H1 (cell line): Measurements from ENCODE around the gene S100PBP. TPM values are rescaled to one million over a fixed set of nuclear protein-coding genes. Genes with fewer than 3 reads are reported as not detected.
"Not testable (repeated sequence)": the region's sequence is repeated elsewhere in the genome, so short reads cannot be mapped to it uniquely, and the experiment has no call there.

Experiments
- CTCF ChIA-PET: fragments of 300-600 bp; sonication (Branson Sonifier 250); formaldehyde crosslinking; loops from one replicate; lab custom pipeline; 2021; ENCODE audit not compliant: partially characterized antibody; lab: Charles Lee
- POLR2A ChIA-PET: fragments of 300-600 bp; sonication (Branson Sonifier 250); formaldehyde crosslinking; loops from one replicate; lab custom pipeline; 2021; ENCODE audit warnings: inconsistent platforms; ENCODE audit not compliant: partially characterized antibody; lab: Charles Lee
- DNase-seq, 2 experiments: peaks; one replicate each; pipeline versions ENCODE4 v3.0.0 to v3.0.0-alpha.2; 2010 to 2022; ENCODE audit warnings: low spot score in 2 of 2, low read depth in 1 of 2, mixed read lengths in 1 of 2
- FAIRE-seq: peaks from 2 replicates; lab custom pipeline; 2011; peaks lifted over from hg19 to GRCh38; lab: Jason Lieb, UNC
- H2AFZ ChIP-seq: 2 replicates; pipeline ENCODE4 v1.8.1; 2012; ENCODE audit warnings: low read length, inconsistent platforms
- H2AK5ac ChIP-seq: 2 replicates; pipeline ENCODE4 v1.6.1; 2013; ENCODE audit warnings: low read depth, low read length
- H2BK120ac ChIP-seq: replicated peaks from 2 replicates; pipeline ENCODE3; 2013; ENCODE audit warnings: low read depth, low read length, inconsistent platforms
- H2BK12ac ChIP-seq: 2 replicates; pipeline ENCODE4 v1.6.1; 2013; ENCODE audit warnings: low read depth, low read length
- H2BK15ac ChIP-seq: 2 replicates; pipeline ENCODE4 v1.6.1; 2013; ENCODE audit warnings: low read length
- H2BK20ac ChIP-seq: 2 replicates; pipeline ENCODE4 v1.6.1; 2013; ENCODE audit warnings: low read length
- H2BK5ac ChIP-seq: 2 replicates; pipeline ENCODE4 v1.6.1; 2013; ENCODE audit warnings: low read depth, low read length
- H3K14ac ChIP-seq: 2 replicates; pipeline ENCODE4 v1.6.1; 2013; ENCODE audit warnings: inconsistent platforms; ENCODE audit not compliant: insufficient read length
- H3K18ac ChIP-seq: 2 replicates; pipeline ENCODE4 v1.6.1; 2013; ENCODE audit warnings: low read length; ENCODE audit errors: extremely low read depth
- H3K23ac ChIP-seq: 2 replicates; pipeline ENCODE4 v1.6.1; 2013; ENCODE audit warnings: inconsistent platforms; ENCODE audit not compliant: insufficient read length
- H3K23me2 ChIP-seq: 2 replicates; pipeline ENCODE4 v1.6.1; 2013; ENCODE audit warnings: low read depth, low read length
- H3K27ac ChIP-seq: 2 replicates; pipeline ENCODE4 v1.6.1; 2011; ENCODE audit warnings: low read depth, low read length, inconsistent platforms
- H3K27me3 ChIP-seq, 4 experiments: replicated peaks in 1 of 4; 1 replicate in 1 of 4; 2 replicates in 3 of 4; pipeline versions ENCODE4 v1.6.1 to v1.8.1; 2011 to 2013; ENCODE audit warnings: low read length in 3 of 4, mild to moderate bottlenecking in 3 of 4, inconsistent platforms in 2 of 4, mixed read lengths in 2 of 4, moderate library complexity in 1 of 4; ENCODE audit not compliant: control insufficient read depth in 3 of 4, insufficient read depth in 3 of 4; ENCODE audit errors: extremely low read depth in 1 of 4
- H3K36me3 ChIP-seq, 4 experiments: 2 replicates each; pipeline versions ENCODE4 v1.6.1 to v1.8.1; 2011 to 2013; ENCODE audit warnings: mild to moderate bottlenecking in 4 of 4, low read length in 3 of 4, moderate library complexity in 2 of 4, control low read depth in 1 of 4, inconsistent platforms in 1 of 4; ENCODE audit not compliant: insufficient read depth in 4 of 4, control insufficient read depth in 2 of 4
- H3K4ac ChIP-seq: replicated peaks from 2 replicates; pipeline ENCODE3; 2013; ENCODE audit warnings: low read length, low read depth, mixed read lengths, inconsistent platforms; ENCODE audit not compliant: insufficient read length
- H3K4me1 ChIP-seq, 4 experiments: replicated peaks in 1 of 4; 1 replicate in 1 of 4; 2 replicates in 3 of 4; pipeline versions ENCODE4 v1.6.1 to v1.8.1; 2011 to 2013; ENCODE audit warnings: low read length in 3 of 4, inconsistent platforms in 2 of 4, mixed read lengths in 1 of 4; ENCODE audit not compliant: insufficient read depth in 4 of 4, control insufficient read depth in 3 of 4
- H3K4me2 ChIP-seq, 2 experiments: 2 replicates each; pipeline versions ENCODE4 v1.6.1 to v1.8.1; 2011 to 2013; ENCODE audit warnings: low read depth in 2 of 2, low read length in 2 of 2, control low read depth in 1 of 2, inconsistent platforms in 1 of 2, mild to moderate bottlenecking in 1 of 2; ENCODE audit not compliant: insufficient read depth in 1 of 2
- H3K4me3 ChIP-seq, 4 experiments: fragments of 200-600, 300-600 bp in 1 of 4; sonication (generic), shearing (Covaris generic), sonication (Bioruptor Twin) in 1 of 4; 2 replicates each; pipeline versions ENCODE4 v1.5.1 to v1.8.1; 2011 to 2016; ENCODE audit warnings: low read length in 4 of 4, low read depth in 3 of 4, control low read depth in 2 of 4, inconsistent platforms in 2 of 4, mild to moderate bottlenecking in 2 of 4, mixed read lengths in 1 of 4, moderate library complexity in 1 of 4; ENCODE audit not compliant: insufficient read depth in 2 of 4; ENCODE audit errors: extremely low read depth in 1 of 4
- H3K56ac ChIP-seq: replicated peaks from 2 replicates; pipeline ENCODE3; 2013; ENCODE audit warnings: low read depth, mild to moderate bottlenecking, mixed read lengths, low read length, inconsistent platforms; ENCODE audit not compliant: insufficient read length
- H3K79me1 ChIP-seq: 2 replicates; pipeline ENCODE4 v1.6.1; 2013; ENCODE audit warnings: low read depth, low read length, control low read depth
- H3K79me2 ChIP-seq, 2 experiments: 2 replicates each; pipeline versions ENCODE4 v1.6.1 to v1.8.1; 2012 to 2013; ENCODE audit warnings: low read length in 2 of 2, mild to moderate bottlenecking in 2 of 2, inconsistent platforms in 1 of 2; ENCODE audit not compliant: insufficient read depth in 2 of 2, control insufficient read depth in 1 of 2
- H3K9ac ChIP-seq, 4 experiments: replicated peaks in 1 of 4; 1 replicate in 1 of 4; 2 replicates in 3 of 4; pipeline versions ENCODE4 v1.6.1 to v1.8.1; 2011 to 2013; ENCODE audit warnings: low read depth in 3 of 4, low read length in 3 of 4, control low read depth in 2 of 4, mild to moderate bottlenecking in 2 of 4, moderate library complexity in 2 of 4, inconsistent platforms in 1 of 4; ENCODE audit errors: extremely low read depth in 1 of 4
- H3K9me3 ChIP-seq, 2 experiments: 2 replicates each; pipeline versions ENCODE4 v1.6.1 to v1.8.1; 2012 to 2013; ENCODE audit warnings: mild to moderate bottlenecking in 2 of 2, moderate library complexity in 2 of 2, control low read depth in 1 of 2, inconsistent platforms in 1 of 2, low read depth in 1 of 2, low read length in 1 of 2, mixed read lengths in 1 of 2; ENCODE audit not compliant: insufficient read depth in 2 of 2
- H4K20me1 ChIP-seq, 2 experiments: replicated peaks in 1 of 2; 2 replicates each; pipeline versions ENCODE3 to v1.8.1; 2011 to 2013; ENCODE audit warnings: inconsistent platforms in 2 of 2, low read length in 2 of 2, mild to moderate bottlenecking in 1 of 2; ENCODE audit not compliant: insufficient read depth in 2 of 2, control insufficient read depth in 1 of 2
- H4K5ac ChIP-seq: 2 replicates; pipeline ENCODE4 v1.6.1; 2013; ENCODE audit warnings: low read length, low read depth, mixed read lengths, inconsistent platforms; ENCODE audit not compliant: insufficient read length
- H4K8ac ChIP-seq: 2 replicates; pipeline ENCODE4 v1.8.0; 2013; ENCODE audit warnings: mild to moderate bottlenecking, moderate library complexity, low read length, inconsistent platforms; ENCODE audit not compliant: insufficient read depth; ENCODE audit errors: extremely low read depth
- H4K91ac ChIP-seq: replicated peaks from 2 replicates; pipeline ENCODE3; 2013; ENCODE audit warnings: low read length, mixed read lengths, inconsistent platforms; ENCODE audit not compliant: insufficient read length
- CEBPB ChIP-seq: IDR thresholded peaks from 2 replicates; pipeline ENCODE4 v1.6.1; 2012; ENCODE audit warnings: low read depth, low read length
- EGR1 ChIP-seq: IDR thresholded peaks from 2 replicates; pipeline ENCODE4 v1.6.1; 2011; ENCODE audit warnings: low read depth, low read length, borderline replicate concordance
- KDM4A ChIP-seq: IDR thresholded peaks from one replicate; pipeline ENCODE4 v1.7.1; 2012; ENCODE audit warnings: low read depth, mild to moderate bottlenecking, moderate library complexity, low read length, inconsistent platforms; ENCODE audit not compliant: severe bottlenecking
- NRF1 ChIP-seq: IDR thresholded peaks from 2 replicates; pipeline ENCODE4 v1.6.1; 2011; ENCODE audit warnings: mild to moderate bottlenecking, low read depth, low read length, improper control_type of control experiment
- TAF7 ChIP-seq: optimal IDR thresholded peaks from 2 replicates; pipeline ENCODE3; 2011; ENCODE audit warnings: low read depth, mild to moderate bottlenecking, inconsistent platforms, low read length, moderate library complexity, borderline replicate concordance
- WGBS, 2 experiments: shearing (Covaris generic) in 1 of 2; methylation state at CpG; one replicate each; pipeline versions ENCODE4 v1.1.6 to v1.1.7; 2013 to 2015; ENCODE audit warnings: low lambda C conversion rate in 2 of 2, mixed read lengths in 2 of 2, inconsistent platforms in 1 of 2, low coverage in 1 of 2, missing lambda C conversion rate in 1 of 2; ENCODE audit not compliant: insufficient replicate concordance in 2 of 2, insufficient coverage in 1 of 2, insufficient read length in 1 of 2; ENCODE audit errors: extremely low coverage in 1 of 2, missing lambda C conversion rate in 1 of 2; 5-methylcytosine and 5-hydroxymethylcytosine counted together
- polyA plus RNA-seq, 7 experiments: library from polyadenylated mRNA; depleted of rRNA in 3 of 7; stranded (reverse) in 5 of 7; unstranded in 2 of 7; fragments of >200 nt in 5 of 7; fragments of 200-250 nt in 2 of 7; gene quantifications; 1 replicate in 5 of 7; 2 replicates in 1 of 7; 4 replicates in 1 of 7; pipeline versions ENCODE4 v1.2.1 to v1.2.3, GENCODE V29; 2011 to 2013; ENCODE audit warnings: missing spikeins in 2 of 7, mixed read lengths in 2 of 7
- total RNA-seq: library from RNA; stranded (reverse); fragmentation: NEBNext Ultra II Directional; extraction: Animal tissue kit (Norgen Biotek cat#: 25700); gene quantifications from 2 replicates; pipeline ENCODE4 v1.2.1, GENCODE V29; 2021
- TF ChIP-seq, protein P1 (sequence below), 3 experiments: IDR thresholded peaks; 1 replicate in 2 of 3; 2 replicates in 1 of 3; pipeline versions ENCODE4 v1.5.1 to v1.6.1; 2011; ENCODE audit warnings: low read length in 3 of 3, mild to moderate bottlenecking in 3 of 3, inconsistent platforms in 2 of 3, low read depth in 1 of 3, moderate library complexity in 1 of 3; ENCODE audit not compliant: insufficient read depth in 1 of 3; ENCODE audit errors: control extremely low read depth in 1 of 3
- TF ChIP-seq, protein P2 (sequence below): IDR thresholded peaks from 2 replicates; pipeline ENCODE4 v1.6.1; 2012; ENCODE audit warnings: inconsistent platforms

Gene S100PBP
- total and polyA plus RNA-seq, 2 of the 8 experiments (the other 6 are each of a cell fraction or from before 2014, with no cell fraction given): 43.8 to 68.3 TPM

- TF ChIP-seq, protein P1, sequence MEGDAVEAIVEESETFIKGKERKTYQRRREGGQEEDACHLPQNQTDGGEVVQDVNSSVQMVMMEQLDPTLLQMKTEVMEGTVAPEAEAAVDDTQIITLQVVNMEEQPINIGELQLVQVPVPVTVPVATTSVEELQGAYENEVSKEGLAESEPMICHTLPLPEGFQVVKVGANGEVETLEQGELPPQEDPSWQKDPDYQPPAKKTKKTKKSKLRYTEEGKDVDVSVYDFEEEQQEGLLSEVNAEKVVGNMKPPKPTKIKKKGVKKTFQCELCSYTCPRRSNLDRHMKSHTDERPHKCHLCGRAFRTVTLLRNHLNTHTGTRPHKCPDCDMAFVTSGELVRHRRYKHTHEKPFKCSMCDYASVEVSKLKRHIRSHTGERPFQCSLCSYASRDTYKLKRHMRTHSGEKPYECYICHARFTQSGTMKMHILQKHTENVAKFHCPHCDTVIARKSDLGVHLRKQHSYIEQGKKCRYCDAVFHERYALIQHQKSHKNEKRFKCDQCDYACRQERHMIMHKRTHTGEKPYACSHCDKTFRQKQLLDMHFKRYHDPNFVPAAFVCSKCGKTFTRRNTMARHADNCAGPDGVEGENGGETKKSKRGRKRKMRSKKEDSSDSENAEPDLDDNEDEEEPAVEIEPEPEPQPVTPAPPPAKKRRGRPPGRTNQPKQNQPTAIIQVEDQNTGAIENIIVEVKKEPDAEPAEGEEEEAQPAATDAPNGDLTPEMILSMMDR (IDR thresholded peaks at IDR 0.05; ENCODE audit: control extremely low read depth in 1 of 3, insufficient read depth in 1 of 3, low read depth in 1 of 3, low read length in 3 of 3): no peak
- TF ChIP-seq NRF1: no peak
- TF ChIP-seq, protein P2, sequence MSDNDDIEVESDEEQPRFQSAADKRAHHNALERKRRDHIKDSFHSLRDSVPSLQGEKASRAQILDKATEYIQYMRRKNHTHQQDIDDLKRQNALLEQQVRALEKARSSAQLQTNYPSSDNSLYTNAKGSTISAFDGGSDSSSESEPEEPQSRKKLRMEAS: no peak
- no peak for TF ChIP-seq TAF7
- TF ChIP-seq CEBPB: no peak
- TF ChIP-seq KDM4A: no peak
- no peak for TF ChIP-seq EGR1
Observed at GRCh38 chr1:32904797-32905196, 87.3 kb downstream of the S100PBP start (continued).

GRCh38 chr1:32905588-32905987 is 88.1 kb downstream of the S100PBP start:
- H2BK5ac ChIP-seq, H3K14ac ChIP-seq, H3K4ac ChIP-seq, H3K79me1 ChIP-seq, H2BK120ac ChIP-seq, H2BK15ac ChIP-seq, H2BK20ac ChIP-seq, H4K20me1 ChIP-seq, H2AK5ac ChIP-seq, H3K23ac ChIP-seq, H3K4me3 ChIP-seq, H4K5ac ChIP-seq, H3K23me2 ChIP-seq, FAIRE-seq, H2AFZ ChIP-seq, H3K56ac ChIP-seq, H3K18ac ChIP-seq, POLR2A ChIA-PET, H3K79me2 ChIP-seq, H3K4me1 ChIP-seq, H4K8ac ChIP-seq, H4K91ac ChIP-seq, H3K36me3 ChIP-seq, H3K9ac ChIP-seq, H3K9me3 ChIP-seq, H3K27ac ChIP-seq, H3K4me2 ChIP-seq, H2BK12ac ChIP-seq, DNase-seq: not testable (repeated sequence)
- WGBS, 2 experiments: 76% methylated on average over 10 of the region's 10 CpGs; no CpG with 5 or more reads in 1 of the 2 experiments
- peaks cover 9 to 20% (median 17%) of the 10 kb centered on the region in 4 experiments for H3K27me3 ChIP-seq
- CTCF ChIA-PET: interaction anchor here (1.4 to 2.3 kb wide), 4 partner anchors 8 to 29 kb away, joined by 3 to 6 read pairs (median 4); no protein-coding TSS in a partner anchor
